GM10266 (cell line): Measurements from ENCODE around the gene EML6.

Source experiments
- DNase-seq: peaks from one replicate; pipeline ENCODE4 v3.0.0; 2012; ENCODE audit errors: extremely low spot score
- TF ChIP-seq, protein P1 (sequence below): IDR thresholded peaks from 2 replicates; pipeline ENCODE4 v1.5.1; 2012; ENCODE audit warnings: mild to moderate bottlenecking, low read depth; ENCODE audit not compliant: control insufficient read depth, insufficient read depth; ENCODE audit errors: missing control alignments

Gene EML6

GRCh38 chr2:54723131-54723995 lies at the start of gene EML6:
TSS of gene EML6 (plus strand) at chr2:54723662. CDS start at chr2:54725062, 1,400 bp downstream.
- TF ChIP-seq, protein P1, sequence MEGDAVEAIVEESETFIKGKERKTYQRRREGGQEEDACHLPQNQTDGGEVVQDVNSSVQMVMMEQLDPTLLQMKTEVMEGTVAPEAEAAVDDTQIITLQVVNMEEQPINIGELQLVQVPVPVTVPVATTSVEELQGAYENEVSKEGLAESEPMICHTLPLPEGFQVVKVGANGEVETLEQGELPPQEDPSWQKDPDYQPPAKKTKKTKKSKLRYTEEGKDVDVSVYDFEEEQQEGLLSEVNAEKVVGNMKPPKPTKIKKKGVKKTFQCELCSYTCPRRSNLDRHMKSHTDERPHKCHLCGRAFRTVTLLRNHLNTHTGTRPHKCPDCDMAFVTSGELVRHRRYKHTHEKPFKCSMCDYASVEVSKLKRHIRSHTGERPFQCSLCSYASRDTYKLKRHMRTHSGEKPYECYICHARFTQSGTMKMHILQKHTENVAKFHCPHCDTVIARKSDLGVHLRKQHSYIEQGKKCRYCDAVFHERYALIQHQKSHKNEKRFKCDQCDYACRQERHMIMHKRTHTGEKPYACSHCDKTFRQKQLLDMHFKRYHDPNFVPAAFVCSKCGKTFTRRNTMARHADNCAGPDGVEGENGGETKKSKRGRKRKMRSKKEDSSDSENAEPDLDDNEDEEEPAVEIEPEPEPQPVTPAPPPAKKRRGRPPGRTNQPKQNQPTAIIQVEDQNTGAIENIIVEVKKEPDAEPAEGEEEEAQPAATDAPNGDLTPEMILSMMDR, result peak; percentile 19
- DNase-seq, result peak; percentile 99

DNA sequence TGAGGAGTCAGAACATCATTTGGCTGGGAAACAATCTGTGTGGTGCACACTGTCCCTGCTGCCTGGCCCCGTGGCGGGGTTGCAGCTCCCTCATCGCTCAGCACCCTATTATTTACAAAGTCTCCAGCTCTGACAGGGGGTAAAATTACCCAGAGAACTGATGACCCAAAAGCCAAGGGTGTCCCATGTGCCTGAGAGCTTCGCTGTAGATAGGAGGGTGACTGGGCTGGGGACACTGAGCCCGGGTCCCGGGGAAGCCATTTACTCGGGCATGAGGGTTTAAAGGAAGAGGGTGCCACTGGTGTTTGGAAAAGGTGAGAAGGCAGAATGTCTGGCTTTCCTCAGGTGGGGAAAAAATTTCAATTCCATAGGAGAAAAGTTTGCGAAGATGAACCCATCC lies 48.2 kb upstream of the EML6 start:
- no peak for DNase-seq
- TF ChIP-seq, protein P1, result no peak

DNA sequence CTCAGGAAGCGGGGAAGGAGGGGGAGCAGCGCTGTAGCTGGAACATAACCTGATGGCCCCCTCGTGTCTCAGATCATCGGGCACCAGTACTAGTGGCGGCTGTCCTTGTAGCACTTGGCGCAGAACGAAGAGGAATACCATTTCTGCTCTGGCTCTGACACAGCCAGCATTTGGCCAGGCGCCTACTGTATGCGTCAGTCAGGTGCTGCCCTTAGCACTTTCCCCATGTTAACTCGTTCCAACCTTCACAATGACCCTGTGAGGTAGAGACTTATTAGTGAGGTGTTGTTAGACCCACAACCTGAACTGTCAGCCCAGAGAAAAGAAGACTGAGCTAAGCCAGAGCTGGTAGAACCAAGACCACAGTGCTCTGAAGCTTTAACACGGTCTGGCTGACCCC lies 47.7 kb upstream of the EML6 start:
- no peak for DNase-seq
- TF ChIP-seq, protein P1, result no peak

- TF ChIP-seq, protein P1, result no peak
- DNase-seq, result no peak
These were observed 46.8 kb upstream of the EML6 start for GRCh38 chr2:54676656-54677055.

DNA sequence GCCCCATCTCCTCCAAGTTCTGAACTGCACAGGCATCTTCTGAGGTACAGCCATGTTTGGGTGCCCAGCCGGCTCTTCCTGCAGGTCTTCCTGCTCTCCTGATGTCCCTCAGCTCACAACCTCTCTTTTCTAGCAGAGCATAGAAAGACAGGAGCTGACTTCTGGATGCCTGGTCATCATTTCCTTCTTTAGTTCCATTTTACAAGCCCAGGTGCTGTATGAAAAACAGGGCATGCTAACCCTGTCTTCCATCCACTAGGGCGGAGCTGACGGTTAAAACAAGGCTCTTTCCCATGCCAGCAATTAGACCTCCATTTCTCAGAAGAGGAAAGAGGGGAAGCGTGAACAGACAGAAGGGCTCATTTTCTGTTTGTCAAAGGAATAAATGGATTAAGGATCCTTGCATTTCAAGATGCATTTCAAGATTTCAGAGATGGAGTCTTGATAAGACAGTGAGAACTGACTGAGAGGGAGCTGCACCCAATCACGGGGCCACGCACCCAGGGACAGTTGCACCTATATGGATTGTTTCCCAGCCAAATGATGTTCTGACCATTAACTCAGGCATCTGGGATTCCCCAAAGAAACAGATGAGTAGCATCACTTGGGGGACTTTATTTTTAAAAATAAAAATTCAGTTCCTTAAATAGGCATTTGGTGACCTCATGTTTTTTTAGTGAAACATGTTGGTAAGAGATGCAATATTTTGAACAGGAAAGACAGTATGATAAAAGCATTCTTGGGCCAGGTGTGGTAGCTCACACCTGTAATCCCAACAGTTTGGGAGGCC lies 45.8 kb upstream of the EML6 start:
- TF ChIP-seq, protein P1, result no peak
- DNase-seq, result no peak

GRCh38 chr2:54678719-54679118 lies 44.7 kb upstream of the EML6 start:
- TF ChIP-seq, protein P1, result no peak
- DNase-seq, result no peak
